ENCODE data around the gene SUN3. TPM values are rescaled to one million over a fixed set of nuclear protein-coding genes. Genes with fewer than 3 reads are reported as not detected.

Gene SUN3
- total RNA-seq, 1 experiment from 2014 or later = not detected

DNA sequence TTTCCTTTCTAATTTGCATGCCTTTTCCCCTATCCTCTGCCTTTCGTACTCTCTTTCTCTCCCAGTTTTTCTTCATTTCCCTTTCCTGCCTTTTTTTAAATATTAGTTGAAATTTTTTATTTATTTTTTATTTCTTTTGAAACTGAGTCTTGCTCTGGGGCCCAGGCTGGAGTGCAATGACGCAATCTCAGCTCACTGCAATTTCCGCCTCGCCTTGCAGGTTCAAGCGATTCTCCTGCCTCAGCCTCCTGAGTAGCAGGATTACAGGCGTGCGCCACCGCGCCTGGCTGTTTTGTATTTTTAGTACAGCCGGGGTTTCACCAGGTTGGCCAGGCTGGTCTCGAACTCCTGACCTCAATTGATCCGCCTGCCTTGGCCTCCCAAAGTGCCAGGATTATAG, 29.5 kb downstream of the SUN3 start:
- POLR2A ChIA-PET = interaction anchor here (1.0 kb wide), 1 partner anchor 95 kb away, joined by 3 read pairs; no protein-coding TSS in a partner anchor

DNA sequence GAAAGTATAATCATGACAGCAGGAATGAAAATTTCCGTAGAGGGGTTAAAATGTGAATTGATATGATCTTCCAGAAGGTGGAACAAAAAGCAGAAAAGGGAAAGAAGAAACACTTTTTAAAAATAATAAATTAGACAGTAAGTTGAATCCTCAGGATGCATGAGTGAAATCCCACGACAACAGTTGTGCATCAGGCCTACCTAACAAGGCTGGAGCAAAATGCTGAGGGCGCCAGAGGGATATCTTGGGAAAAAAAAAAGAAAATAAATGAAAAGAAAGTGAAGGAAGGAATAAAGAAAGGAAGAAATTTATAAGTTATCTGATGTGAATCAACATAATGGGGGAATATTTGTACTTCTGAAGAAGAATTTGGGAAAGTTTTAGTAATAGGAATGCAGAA, 36.5 kb downstream of the SUN3 start:
- H3K36me3 ChIP-seq (ENCODE audit: control insufficient read depth, insufficient read depth, low read length) = no peaks in the 10 kb centered on the region
- TF ChIP-seq, protein P1, sequence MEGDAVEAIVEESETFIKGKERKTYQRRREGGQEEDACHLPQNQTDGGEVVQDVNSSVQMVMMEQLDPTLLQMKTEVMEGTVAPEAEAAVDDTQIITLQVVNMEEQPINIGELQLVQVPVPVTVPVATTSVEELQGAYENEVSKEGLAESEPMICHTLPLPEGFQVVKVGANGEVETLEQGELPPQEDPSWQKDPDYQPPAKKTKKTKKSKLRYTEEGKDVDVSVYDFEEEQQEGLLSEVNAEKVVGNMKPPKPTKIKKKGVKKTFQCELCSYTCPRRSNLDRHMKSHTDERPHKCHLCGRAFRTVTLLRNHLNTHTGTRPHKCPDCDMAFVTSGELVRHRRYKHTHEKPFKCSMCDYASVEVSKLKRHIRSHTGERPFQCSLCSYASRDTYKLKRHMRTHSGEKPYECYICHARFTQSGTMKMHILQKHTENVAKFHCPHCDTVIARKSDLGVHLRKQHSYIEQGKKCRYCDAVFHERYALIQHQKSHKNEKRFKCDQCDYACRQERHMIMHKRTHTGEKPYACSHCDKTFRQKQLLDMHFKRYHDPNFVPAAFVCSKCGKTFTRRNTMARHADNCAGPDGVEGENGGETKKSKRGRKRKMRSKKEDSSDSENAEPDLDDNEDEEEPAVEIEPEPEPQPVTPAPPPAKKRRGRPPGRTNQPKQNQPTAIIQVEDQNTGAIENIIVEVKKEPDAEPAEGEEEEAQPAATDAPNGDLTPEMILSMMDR (IDR thresholded peaks at IDR 0.05; ENCODE audit: insufficient read depth in 1 of 2, low read depth in 1 of 2, low read length in 1 of 2, severe bottlenecking in 1 of 2, unreplicated experiment in 1 of 2) = no peak
- no TSS peak for BruUV-seq (replicated peaks)
- peaks cover 23% of the 10 kb centered on the region for H3K4me1 ChIP-seq
- CTCF ChIA-PET = interaction anchor here (1.0 to 2.3 kb wide), 6 partner anchors 48 to 162 kb away, joined by 4 to 27 read pairs (median 12); partner anchors contain the start of gene UPP1
- POLR2A ChIA-PET = no interaction called here
- no peak for DNase-seq
- Mint-ChIP-seq H3K27ac (ENCODE audit: unreplicated experiment) (peak overlapping the region; percentile 68), H3K4me1 (ENCODE audit: low read depth, unreplicated experiment) (peaks cover 25% of the 10 kb centered on the region), H3K36me3 (ENCODE audit: insufficient read depth, unreplicated experiment) (no peaks in the 10 kb centered on the region), H3K4me3 (ENCODE audit: unreplicated experiment) (peak overlapping the region; percentile 85), H3K27me3 (ENCODE audit: insufficient read depth, unreplicated experiment) (no peaks in the 10 kb centered on the region), H3K9me3 (ENCODE audit: unreplicated experiment) (peaks cover 13% of the 10 kb centered on the region)
- no peaks in the 10 kb centered on the region for H3K27me3 ChIP-seq (replicated peaks; ENCODE audit: control insufficient read depth, insufficient read depth, low read length)
- intact Hi-C loops (cut with micrococcal nuclease; ENCODE audit: unreplicated experiment) = loop anchor here (2.0 kb wide), 1 partner anchor 42 kb away; the partner anchor contains the start of gene C7orf57
- H3K4me3 ChIP-seq (ENCODE audit: low read depth, low read length) = no peak overlapping the region
- no peaks in the 10 kb centered on the region for H3K9me3 ChIP-seq

More for the DNA sequence above, 29.5 kb downstream of the SUN3 start:
- no TSS peak for BruUV-seq (replicated peaks)
- no peak overlapping the region for H3K27ac Mint-ChIP-seq (ENCODE audit: unreplicated experiment)
- CTCF ChIA-PET = no interaction called here
- no peak overlapping the region for H3K4me3 Mint-ChIP-seq (ENCODE audit: unreplicated experiment)
- peaks cover 15% of the 10 kb centered on the region for H3K4me1 Mint-ChIP-seq (ENCODE audit: low read depth, unreplicated experiment)
- intact Hi-C loops (cut with micrococcal nuclease; ENCODE audit: unreplicated experiment) = no loop called here
- H3K36me3 ChIP-seq (ENCODE audit: control insufficient read depth, insufficient read depth, low read length) = no peaks in the 10 kb centered on the region
- H3K9me3 ChIP-seq = no peaks in the 10 kb centered on the region
- TF ChIP-seq, protein P1 (IDR thresholded peaks at IDR 0.05; ENCODE audit: insufficient read depth in 1 of 2, low read depth in 1 of 2, low read length in 1 of 2, severe bottlenecking in 1 of 2, unreplicated experiment in 1 of 2) = no peak
- no peaks in the 10 kb centered on the region for H3K27me3 Mint-ChIP-seq (ENCODE audit: insufficient read depth, unreplicated experiment)
- no peak for DNase-seq
- H3K27me3 ChIP-seq (replicated peaks; ENCODE audit: control insufficient read depth, insufficient read depth, low read length) = no peaks in the 10 kb centered on the region
- H3K4me3 ChIP-seq (ENCODE audit: low read depth, low read length) = no peak overlapping the region
- H3K9me3 Mint-ChIP-seq (ENCODE audit: unreplicated experiment) = peaks cover 27% of the 10 kb centered on the region
- H3K4me1 ChIP-seq = no peaks in the 10 kb centered on the region
- no peaks in the 10 kb centered on the region for H3K36me3 Mint-ChIP-seq (ENCODE audit: insufficient read depth, unreplicated experiment)

DNA sequence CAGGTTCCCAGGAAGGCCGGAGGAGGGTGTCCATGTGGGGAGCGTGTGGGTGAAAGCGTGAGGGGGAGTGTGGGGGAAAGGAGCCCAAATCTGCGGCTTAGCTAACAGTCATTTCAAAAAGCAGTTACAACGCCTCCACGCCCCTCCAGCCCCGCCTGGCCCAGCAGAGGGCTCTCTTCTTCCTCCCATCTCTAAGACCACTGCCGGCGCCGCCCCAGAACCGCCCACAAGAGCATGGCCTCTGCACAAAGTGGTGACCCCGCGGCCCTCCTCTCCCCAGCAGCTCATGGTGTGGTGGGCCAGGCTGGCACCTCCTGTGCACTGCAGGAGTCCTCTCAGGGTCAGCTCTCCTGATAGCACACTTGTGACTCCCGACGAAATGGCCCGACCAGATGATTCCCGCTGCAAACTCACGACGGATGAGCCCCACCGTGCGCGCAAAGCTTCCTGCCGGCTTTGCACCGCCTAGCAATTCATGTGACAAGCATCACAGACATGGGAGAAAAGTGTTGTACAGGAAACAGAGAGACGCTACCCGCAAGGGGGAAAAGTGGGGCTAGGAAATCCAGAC, 37.1 kb downstream of the SUN3 start:
- intact Hi-C loops (cut with micrococcal nuclease; ENCODE audit: unreplicated experiment) = loop anchor here (1.0 to 2.0 kb wide), 4 partner anchors 43 to 162 kb away; partner anchors contain the start of genes C7orf57 and UPP1
- POLR2A ChIA-PET = interaction anchor here (0.6 kb wide), 1 partner anchor 96 kb away, joined by 3 read pairs; no protein-coding TSS in a partner anchor

More for the DNA sequence above, 37.1 kb downstream of the SUN3 start:
- TF ChIP-seq, protein P1 (IDR thresholded peaks at IDR 0.05; ENCODE audit: insufficient read depth in 1 of 2, low read depth in 1 of 2, low read length in 1 of 2, severe bottlenecking in 1 of 2, unreplicated experiment in 1 of 2) = peak; percentile 72 to 82
- Histone ChIP-seq H3K4me1 (peaks cover 23% of the 10 kb centered on the region), H3K27me3 (replicated peaks; ENCODE audit: control insufficient read depth, insufficient read depth, low read length) (no peaks in the 10 kb centered on the region), H3K4me3 (ENCODE audit: low read depth, low read length) (peak overlapping the region; percentile 51), H3K9me3 (no peaks in the 10 kb centered on the region), H3K36me3 (ENCODE audit: control insufficient read depth, insufficient read depth, low read length) (no peaks in the 10 kb centered on the region)
- H3K27me3 Mint-ChIP-seq (ENCODE audit: insufficient read depth, unreplicated experiment) = no peaks in the 10 kb centered on the region
- H3K9me3 Mint-ChIP-seq (ENCODE audit: unreplicated experiment) = peaks cover 13% of the 10 kb centered on the region
- no peaks in the 10 kb centered on the region for H3K36me3 Mint-ChIP-seq (ENCODE audit: insufficient read depth, unreplicated experiment)
- peak overlapping the region; percentile 85 for H3K4me3 Mint-ChIP-seq (ENCODE audit: unreplicated experiment)
- peak overlapping the region; percentile 68 for H3K27ac Mint-ChIP-seq (ENCODE audit: unreplicated experiment)
- CTCF ChIA-PET = interaction anchor here (0.6 to 2.3 kb wide), 9 partner anchors 9 to 163 kb away, joined by 3 to 27 read pairs (median 5); partner anchors contain the start of genes PKD1L1 and UPP1
- peak; percentile 88 to 90 for DNase-seq
- no TSS peak for BruUV-seq (replicated peaks)
- H3K4me1 Mint-ChIP-seq (ENCODE audit: low read depth, unreplicated experiment) = peaks cover 25% of the 10 kb centered on the region

Measured in Caco-2 (cell line).